ENCODE results near the gene ZNF155.

GRCh38 chr19:43966079-43966694 is 17.8 kb upstream of the ZNF155 start:
- TF ChIP-seq CTCF (conservative IDR thresholded peaks at IDR 0.05 in 1 of 2, IDR thresholded peaks at IDR 0.05 in 1 of 2; ENCODE audit: low read depth in 1 of 2, low read length in 2 of 2), result no peak
- TF ChIP-seq EZH2 (IDR thresholded peaks at IDR 0.05; ENCODE audit: low read length, missing control alignments), result no peak

All from fibroblast of lung (primary cell).